Embryonic facial prominence (tissue), 1 donor: Measurements from ENCODE around the gene MFNG.
"Not testable (repeated sequence)": the region's sequence is repeated elsewhere in the genome, so short reads cannot be mapped to it uniquely, and the experiment has no call there.

Source experiments
- DNase-seq: peaks from one replicate; pipeline ENCODE4 v3.0.0-alpha.2; 2016; ENCODE audit errors: extremely low spot score

Gene MFNG

GRCh38 chr22:37473437-37473946 lies 12.7 kb downstream of the MFNG start:
- no peak for DNase-seq

- DNase-seq = no peak
Observed at GRCh38 chr22:37472418-37473006, 13.7 kb downstream of the MFNG start.

- DNase-seq = no peak
Observed at GRCh38 chr22:37471727-37472417, 14.3 kb downstream of the MFNG start.

GRCh38 chr22:37470087-37470445 lies 16.1 kb downstream of the MFNG start:
- DNase-seq = no peak

GRCh38 chr22:37469416-37470086 lies 16.6 kb downstream of the MFNG start:
- no peak for DNase-seq

GRCh38 chr22:37468201-37468695 lies 17.9 kb downstream of the MFNG start:
- not testable (repeated sequence) for DNase-seq

GRCh38 chr22:37467391-37467955 lies 18.7 kb downstream of the MFNG start:
- DNase-seq = no peak

GRCh38 chr22:37464181-37464580 lies 22.0 kb downstream of the MFNG start:
- no peak for DNase-seq

GRCh38 chr22:37462983-37463382 lies 23.2 kb downstream of the MFNG start:
- no peak for DNase-seq

GRCh38 chr22:37462436-37462835 lies 23.7 kb downstream of the MFNG start:
- DNase-seq = no peak

- DNase-seq = no peak
Observed at GRCh38 chr22:37461961-37462360, 24.2 kb downstream of the MFNG start.

GRCh38 chr22:37460684-37461083 lies 25.5 kb downstream of the MFNG start:
- no peak for DNase-seq

- DNase-seq = no peak
Observed at GRCh38 chr22:37459206-37459605, 27.0 kb downstream of the MFNG start.

- no peak for DNase-seq
Observed at GRCh38 chr22:37457093-37457893, 28.9 kb downstream of the MFNG start.

GRCh38 chr22:37456346-37456745 lies 29.8 kb downstream of the MFNG start:
- DNase-seq = no peak

- DNase-seq = no peak
Observed at GRCh38 chr22:37455896-37456295, 30.3 kb downstream of the MFNG start.

GRCh38 chr22:37454857-37455686 lies 31.1 kb downstream of the MFNG start:
- no peak for DNase-seq

GRCh38 chr22:37453696-37454095 lies 32.5 kb downstream of the MFNG start:
- DNase-seq = no peak

- no peak for DNase-seq
Observed at GRCh38 chr22:37451218-37451617, 35.0 kb downstream of the MFNG start.

GRCh38 chr22:37449331-37450001 lies 36.7 kb downstream of the MFNG start:
- no peak for DNase-seq
